ENCODE measurements around the gene HPSE. TPM values are rescaled to one million over a fixed set of nuclear protein-coding genes. Genes with fewer than 3 reads are reported as not detected.

The HPSE gene
- total and polyA plus RNA-seq, 2 donors (not counting 1 experiment from before 2014, with no cell fraction given), result 0.17 to 0.26 TPM

GRCh38 chr4:83364312-83364711 lies 29.7 kb upstream of the HPSE start:
- TF ChIP-seq EZH2 (IDR thresholded peaks at IDR 0.05; ENCODE audit: low read length, missing control alignments) (no peak), CTCF (conservative IDR thresholded peaks at IDR 0.05 in 1 of 2, IDR thresholded peaks at IDR 0.05 in 1 of 2; ENCODE audit: low read depth in 1 of 2, low read length in 2 of 2) (no peak)
- Histone ChIP-seq H3K36me3 (ENCODE audit: control insufficient read depth, insufficient read depth, low read length) (no peaks in the 10 kb centered on the region), H3K27ac (ENCODE audit: insufficient read depth, low read length) (no peak overlapping the region), H3K79me2 (ENCODE audit: control insufficient read depth, insufficient read depth, low read length) (no peaks in the 10 kb centered on the region), H4K20me1 (ENCODE audit: control insufficient read depth, extremely low read depth, insufficient read depth, low read length) (no peaks in the 10 kb centered on the region), H3K9ac (ENCODE audit: insufficient read depth, low read length) (no peak overlapping the region), H3K4me3 (replicated peaks in 1 of 4; ENCODE audit: control extremely low read depth in 1 of 4, insufficient read depth in 1 of 4, low read depth in 3 of 4, low read length in 4 of 4) (no peak overlapping the region), H3K4me1 (ENCODE audit: control insufficient read depth, extremely low read depth, insufficient read depth, low read length) (no peaks in the 10 kb centered on the region), H3K27me3 (ENCODE audit: control insufficient read depth, insufficient read depth, low read length) (peaks cover 5% of the 10 kb centered on the region), H3K4me2 (ENCODE audit: extremely low read depth, insufficient read depth, low read length) (no peak overlapping the region), H3K9me3 (ENCODE audit: control insufficient read depth, insufficient read depth, low read depth, low read length) (no peaks in the 10 kb centered on the region), H2AFZ (ENCODE audit: low read length) (no peak overlapping the region)
- DNase-seq (ENCODE audit: low read depth in 2 of 2), result peak in 1 of 2 donors; percentile 31

GRCh38 chr4:83362492-83363329 lies 28.1 kb upstream of the HPSE start:
- Histone ChIP-seq H3K9me3 (ENCODE audit: control insufficient read depth, insufficient read depth, low read depth, low read length) (no peaks in the 10 kb centered on the region), H3K4me2 (ENCODE audit: extremely low read depth, insufficient read depth, low read length) (no peak overlapping the region), H3K36me3 (ENCODE audit: control insufficient read depth, insufficient read depth, low read length) (no peaks in the 10 kb centered on the region), H3K9ac (ENCODE audit: insufficient read depth, low read length) (no peak overlapping the region), H2AFZ (ENCODE audit: low read length) (no peak overlapping the region), H3K27me3 (ENCODE audit: control insufficient read depth, insufficient read depth, low read length) (peaks cover 5% of the 10 kb centered on the region), H3K4me1 (ENCODE audit: control insufficient read depth, extremely low read depth, insufficient read depth, low read length) (peaks cover 4% of the 10 kb centered on the region), H3K79me2 (ENCODE audit: control insufficient read depth, insufficient read depth, low read length) (no peaks in the 10 kb centered on the region), H4K20me1 (ENCODE audit: control insufficient read depth, extremely low read depth, insufficient read depth, low read length) (no peaks in the 10 kb centered on the region), H3K4me3 (replicated peaks in 1 of 4; ENCODE audit: control extremely low read depth in 1 of 4, insufficient read depth in 1 of 4, low read depth in 3 of 4, low read length in 4 of 4) (no peak overlapping the region), H3K27ac (ENCODE audit: insufficient read depth, low read length) (no peak overlapping the region)
- DNase-seq (ENCODE audit: low read depth in 2 of 2), result peak; percentile 52 to 55
- TF ChIP-seq CTCF (conservative IDR thresholded peaks at IDR 0.05 in 1 of 2, IDR thresholded peaks at IDR 0.05 in 1 of 2; ENCODE audit: low read depth in 1 of 2, low read length in 2 of 2) (peak; percentile 30 to 55), EZH2 (IDR thresholded peaks at IDR 0.05; ENCODE audit: low read length, missing control alignments) (no peak)

GRCh38 chr4:83361416-83362103 lies 26.9 kb upstream of the HPSE start:
- no peaks in the 10 kb centered on the region for H4K20me1 ChIP-seq (ENCODE audit: control insufficient read depth, extremely low read depth, insufficient read depth, low read length)
- DNase-seq (ENCODE audit: low read depth in 2 of 2), result peak in 1 of 2 donors; percentile 7
- H3K9me3 ChIP-seq (ENCODE audit: control insufficient read depth, insufficient read depth, low read depth, low read length), result no peaks in the 10 kb centered on the region
- H3K27me3 ChIP-seq (ENCODE audit: control insufficient read depth, insufficient read depth, low read length), result peaks cover 3% of the 10 kb centered on the region
- no peaks in the 10 kb centered on the region for H3K79me2 ChIP-seq (ENCODE audit: control insufficient read depth, insufficient read depth, low read length)
- no peak overlapping the region for H3K4me2 ChIP-seq (ENCODE audit: extremely low read depth, insufficient read depth, low read length)
- no peak for TF ChIP-seq EZH2 (IDR thresholded peaks at IDR 0.05; ENCODE audit: low read length, missing control alignments)
- no peak for TF ChIP-seq CTCF (conservative IDR thresholded peaks at IDR 0.05 in 1 of 2, IDR thresholded peaks at IDR 0.05 in 1 of 2; ENCODE audit: low read depth in 1 of 2, low read length in 2 of 2)
- peaks cover 6% of the 10 kb centered on the region for H3K4me1 ChIP-seq (ENCODE audit: control insufficient read depth, extremely low read depth, insufficient read depth, low read length)
- no peak overlapping the region for H3K27ac ChIP-seq (ENCODE audit: insufficient read depth, low read length)
- no peaks in the 10 kb centered on the region for H3K36me3 ChIP-seq (ENCODE audit: control insufficient read depth, insufficient read depth, low read length)
- H3K4me3 ChIP-seq (replicated peaks in 1 of 4; ENCODE audit: control extremely low read depth in 1 of 4, insufficient read depth in 1 of 4, low read depth in 3 of 4, low read length in 4 of 4), result no peak overlapping the region
- no peak overlapping the region for H2AFZ ChIP-seq (ENCODE audit: low read length)
- no peak overlapping the region for H3K9ac ChIP-seq (ENCODE audit: insufficient read depth, low read length)

All from fibroblast of lung (primary cell).